Measurements from ENCODE around the gene GTPBP1. TPM values are rescaled to one million over a fixed set of nuclear protein-coding genes. Genes with fewer than 3 reads are reported as not detected.

Gene GTPBP1
- polyA plus RNA-seq, 10 donors = 26.8 to 37.6 (median 32.9) TPM

DNA sequence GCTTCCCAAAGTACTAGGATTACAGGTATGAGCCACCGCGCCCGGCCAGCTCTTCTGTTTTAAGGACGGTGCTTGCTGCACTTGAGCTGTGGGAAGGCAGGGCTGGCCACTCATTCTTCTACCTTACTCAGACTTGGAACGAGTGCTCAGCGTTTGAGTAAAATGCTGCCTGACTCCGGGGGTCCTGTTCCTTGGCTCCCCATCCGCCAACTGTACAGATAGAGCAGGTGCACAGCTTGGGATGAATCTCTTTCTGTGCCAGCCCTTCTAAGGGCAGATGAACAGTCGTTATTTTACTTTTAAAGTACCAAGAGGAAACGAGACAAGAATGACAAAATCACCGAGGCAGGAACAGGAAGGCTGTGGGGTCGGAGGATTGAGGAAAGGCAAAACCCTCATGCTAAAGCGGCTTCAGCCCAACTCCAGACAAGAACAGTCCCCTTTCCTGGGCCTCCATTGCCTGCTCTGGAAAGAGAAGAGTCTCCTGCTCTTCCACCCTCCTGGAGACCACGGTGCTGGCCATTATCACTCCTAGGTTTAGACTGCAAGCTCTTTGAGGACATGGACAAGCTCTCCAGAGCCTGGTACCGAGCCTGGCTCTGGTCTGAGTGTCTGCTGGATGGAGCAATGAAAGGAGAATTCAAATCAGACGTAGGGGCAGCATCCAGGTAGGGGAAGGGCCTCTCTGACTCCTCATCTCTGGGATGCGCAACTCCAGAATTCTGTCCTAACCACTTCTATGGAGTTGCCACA is 51.1 kb downstream of the GTPBP1 start:
- no peak for DNase-seq

DNA sequence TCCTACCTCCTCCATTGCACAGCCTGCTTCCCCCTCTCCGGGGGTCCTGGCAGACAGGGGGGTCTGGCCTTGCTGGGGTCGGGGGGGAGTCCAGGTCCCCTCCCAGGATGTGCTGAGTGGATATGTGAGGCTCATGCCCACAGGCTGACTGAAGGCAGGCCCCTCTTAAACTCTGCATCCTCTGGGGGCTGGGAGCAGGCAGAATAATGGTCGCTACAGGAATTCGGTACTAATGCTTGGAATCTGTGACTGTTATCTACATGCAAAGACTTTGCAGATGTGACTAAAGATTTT is 51.7 kb downstream of the GTPBP1 start:
- DNase-seq = no peak

DNA sequence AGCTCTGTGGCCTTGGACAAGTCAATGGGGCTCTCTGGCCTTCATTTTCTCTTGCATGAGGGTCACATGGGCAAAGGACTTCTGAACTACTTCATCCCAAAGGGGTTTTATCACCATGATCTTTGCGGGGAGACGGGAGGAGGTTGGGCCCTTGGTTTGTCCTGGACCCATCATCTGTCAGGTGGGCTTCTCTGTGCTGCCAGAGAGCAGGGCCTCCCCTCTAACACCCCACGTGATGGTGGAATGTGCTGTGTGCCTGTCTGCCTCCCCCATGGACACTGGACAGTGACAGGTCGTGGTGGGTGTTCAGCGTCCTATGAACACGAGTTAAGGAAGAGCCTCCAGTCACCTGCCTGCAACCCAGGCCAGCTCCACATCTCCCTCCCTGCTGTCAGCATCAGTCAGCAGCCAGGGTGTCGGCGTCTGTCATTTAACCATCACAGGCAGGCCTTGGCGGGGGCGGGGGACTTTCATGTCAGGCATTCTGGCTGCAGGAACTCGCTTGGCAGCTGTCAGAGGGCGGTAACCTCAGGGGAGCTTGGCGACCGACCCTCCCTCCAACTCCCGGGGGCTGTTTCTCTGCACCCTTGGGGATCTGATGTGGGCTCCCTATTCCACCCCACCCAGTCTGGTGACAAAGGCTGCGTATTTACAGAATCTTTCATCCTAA is 52.7 kb downstream of the GTPBP1 start:
- DNase-seq = no peak

DNA sequence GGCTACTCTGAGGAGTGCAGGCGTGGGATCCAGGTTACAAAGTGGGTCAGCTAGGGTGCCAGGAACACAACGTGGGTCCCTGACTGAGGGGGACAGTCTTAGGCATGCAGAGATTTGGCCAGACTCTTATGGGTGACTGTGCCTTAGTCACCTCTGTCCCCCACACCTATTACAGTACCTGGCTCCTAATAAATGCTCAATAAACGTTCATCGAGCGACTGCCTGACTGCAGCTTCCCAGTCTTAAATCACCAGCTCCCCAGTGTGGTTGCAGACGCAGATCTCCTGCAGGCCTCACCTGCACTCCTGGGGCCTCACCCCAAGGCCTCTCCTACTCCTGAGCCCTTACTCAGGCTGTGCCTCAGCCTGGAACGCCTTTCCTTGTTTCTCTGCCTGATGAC is 53.3 kb downstream of the GTPBP1 start:
- no peak for DNase-seq

DNA sequence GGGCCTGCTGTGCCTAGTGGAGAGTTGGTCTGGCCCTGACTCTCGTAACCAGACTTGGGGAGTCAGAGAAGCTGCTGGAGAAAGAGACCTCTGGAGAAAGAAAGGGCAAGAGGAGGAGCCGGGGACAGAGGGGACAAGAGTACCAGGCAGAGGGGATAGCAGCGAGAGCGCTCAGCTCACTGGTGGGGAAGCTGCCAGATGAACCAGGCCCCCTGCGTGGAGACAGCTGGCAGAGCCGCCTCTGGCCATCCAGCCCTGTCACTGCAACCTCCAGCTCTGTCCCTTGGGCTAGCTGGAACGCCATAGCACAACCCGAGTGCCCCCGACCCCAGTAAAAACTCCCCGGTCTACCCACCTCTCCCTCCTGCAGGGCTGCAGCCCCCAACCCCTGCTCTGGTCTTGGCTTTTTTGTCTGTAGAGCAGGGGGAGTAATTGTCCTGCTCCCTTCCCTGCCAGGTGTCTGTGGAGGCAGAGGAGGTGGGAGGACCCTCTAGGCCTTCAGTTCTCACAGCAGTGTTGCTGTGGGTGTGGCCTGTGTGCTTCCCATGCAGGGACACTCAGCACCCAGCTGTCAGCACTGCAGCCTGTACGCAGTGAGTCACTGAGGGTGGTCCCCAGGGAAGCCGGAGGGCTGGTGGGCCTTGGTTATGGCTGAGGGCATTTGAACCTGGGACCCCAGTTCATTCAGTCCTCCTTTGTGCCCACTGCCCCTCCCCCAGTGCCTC is 54.9 kb downstream of the GTPBP1 start:
- DNase-seq = no peak

DNA sequence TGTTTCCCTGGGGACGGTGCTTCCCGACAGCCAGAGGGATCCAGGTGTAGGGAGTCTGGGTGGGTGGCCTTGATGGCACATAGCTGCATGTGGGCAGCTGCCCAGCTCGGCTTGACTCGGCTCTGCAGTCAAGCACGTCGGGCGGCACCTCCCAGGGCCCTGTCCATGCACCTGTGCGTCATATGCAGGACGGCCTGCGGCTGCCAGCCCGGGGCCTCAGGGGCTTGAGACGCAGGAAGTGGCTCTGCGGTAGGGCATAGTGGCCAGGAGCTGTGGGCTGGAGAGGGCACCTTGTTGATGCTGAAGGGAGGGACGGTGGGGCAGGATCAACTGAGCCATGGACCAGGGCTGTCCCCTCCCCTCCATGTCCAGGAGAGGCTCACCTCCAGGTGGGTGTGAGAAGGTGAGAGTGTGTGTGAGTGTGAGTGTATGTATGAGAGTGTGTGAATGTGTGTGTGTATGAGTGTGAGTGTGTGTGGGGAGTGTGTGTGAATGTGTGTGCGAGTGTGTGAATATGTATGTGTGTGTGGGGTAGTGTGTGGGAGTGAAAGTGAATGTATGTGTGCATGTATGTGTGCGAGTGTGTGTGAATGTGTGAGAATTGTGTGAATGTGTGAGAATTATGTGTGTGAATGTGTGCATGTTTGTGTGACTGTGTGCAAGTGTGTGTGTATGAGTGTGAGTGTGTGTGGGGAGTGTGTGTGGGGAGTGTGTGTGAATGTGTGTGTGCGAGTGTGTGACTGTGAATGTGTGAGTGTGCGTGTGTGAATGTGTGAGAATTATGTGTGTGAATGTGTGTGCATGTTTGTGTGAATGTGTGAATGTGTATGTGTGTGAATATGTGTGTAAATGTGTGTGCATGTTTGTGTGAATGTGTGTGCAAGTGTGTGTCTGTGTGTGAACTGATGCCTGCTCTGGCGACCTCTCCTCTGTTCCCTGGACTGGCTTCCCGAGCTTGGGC is 55.7 kb downstream of the GTPBP1 start:
- no peak for DNase-seq

DNA sequence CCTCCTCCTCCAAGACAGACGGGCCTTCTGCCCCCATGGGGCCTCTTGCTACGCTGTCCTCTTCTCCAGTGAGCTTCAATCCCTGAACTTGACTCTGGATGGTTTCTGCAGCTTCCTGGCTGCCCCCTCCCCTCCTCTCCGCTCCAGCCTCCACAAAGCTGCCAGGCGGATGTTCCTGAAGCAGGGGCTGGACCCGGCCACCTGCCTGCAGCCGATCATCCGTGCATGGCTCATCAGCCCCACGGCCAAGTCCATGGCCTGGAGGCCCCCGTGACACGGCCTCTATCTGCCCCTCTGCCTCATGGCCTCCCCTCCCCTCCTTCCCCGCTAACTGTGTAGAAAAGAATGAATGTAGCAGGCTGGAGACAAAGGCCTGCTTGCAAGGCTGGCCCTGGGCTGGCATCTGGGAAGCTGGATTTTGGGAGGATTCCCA is 56.8 kb downstream of the GTPBP1 start:
- no peak for DNase-seq

DNA sequence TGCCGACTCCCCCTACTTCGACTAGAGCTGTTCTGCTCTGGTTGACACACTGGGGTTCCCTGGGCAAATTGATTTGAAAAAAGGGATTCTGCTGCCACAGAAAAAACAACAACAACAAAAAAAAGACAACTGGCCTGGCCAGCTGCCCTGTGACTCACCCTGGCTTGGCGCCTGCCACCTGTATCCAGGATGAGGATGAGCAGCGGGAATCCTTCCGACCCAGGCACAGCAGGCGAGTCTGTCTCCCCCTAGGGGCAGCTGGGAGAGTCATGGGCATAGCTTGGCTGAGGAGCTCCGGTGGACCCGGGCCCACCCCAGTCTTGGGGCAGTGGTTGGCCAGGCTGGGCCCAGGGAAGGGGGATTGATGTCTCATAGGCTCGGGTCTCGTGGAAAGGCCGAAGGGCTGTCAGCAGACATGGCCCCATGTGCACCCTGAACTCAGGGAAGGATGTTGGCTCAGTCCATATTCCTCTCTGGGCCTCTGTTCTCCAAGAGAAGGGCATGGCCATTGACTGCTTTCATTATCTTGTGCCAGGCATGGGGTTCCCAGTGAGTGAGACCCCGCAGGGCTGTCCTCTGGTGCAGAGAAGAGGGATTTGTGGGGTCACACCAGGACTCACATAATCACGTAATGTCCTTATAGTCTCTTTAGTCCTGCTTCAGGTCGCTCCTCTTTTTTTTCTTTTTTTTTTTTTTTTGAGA is 60.5 kb downstream of the GTPBP1 start:
- DNase-seq = peak in 2 of 3 donors; percentile 47 to 55

DNA sequence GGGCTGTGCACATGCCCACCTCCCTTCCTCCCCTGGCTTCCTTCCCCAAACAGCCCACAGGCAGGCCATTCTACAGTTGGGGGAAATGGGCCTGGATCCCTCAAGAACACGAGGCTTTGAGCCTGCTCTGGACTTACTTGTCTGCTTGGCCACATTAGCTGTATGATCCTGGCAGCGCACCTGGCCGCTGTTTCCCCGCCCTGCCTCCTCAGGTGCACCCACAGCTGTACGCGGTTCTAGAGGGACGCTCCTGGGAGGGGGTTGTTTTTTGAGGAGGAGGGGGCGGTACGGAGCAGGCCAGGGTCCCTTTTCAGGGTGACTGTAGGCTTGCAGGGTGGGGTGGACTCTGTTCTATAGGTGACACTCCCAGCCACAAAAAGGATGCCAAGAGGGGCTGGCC is 61.6 kb downstream of the GTPBP1 start:
- DNase-seq = no peak

DNA sequence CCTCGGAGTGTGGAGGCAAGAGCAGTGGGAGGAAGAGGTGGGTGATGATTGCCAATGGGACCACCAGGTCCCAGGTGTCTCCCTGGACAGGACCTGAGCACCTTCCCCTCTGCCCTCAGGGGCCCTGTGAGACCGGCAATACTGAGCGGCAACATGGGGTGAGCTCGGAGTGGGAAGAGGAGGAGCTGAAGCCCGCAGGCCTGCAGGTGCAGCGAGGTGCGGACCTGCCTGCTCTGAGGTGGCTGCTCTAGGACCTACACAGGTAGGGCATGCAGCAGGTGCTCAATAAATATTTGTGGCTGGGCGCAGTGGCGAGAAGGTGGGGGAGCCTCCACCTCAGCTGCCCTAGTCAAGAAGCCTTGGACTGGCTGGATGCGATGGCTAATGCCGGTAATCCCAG is 62.3 kb downstream of the GTPBP1 start:
- DNase-seq = no peak

DNA sequence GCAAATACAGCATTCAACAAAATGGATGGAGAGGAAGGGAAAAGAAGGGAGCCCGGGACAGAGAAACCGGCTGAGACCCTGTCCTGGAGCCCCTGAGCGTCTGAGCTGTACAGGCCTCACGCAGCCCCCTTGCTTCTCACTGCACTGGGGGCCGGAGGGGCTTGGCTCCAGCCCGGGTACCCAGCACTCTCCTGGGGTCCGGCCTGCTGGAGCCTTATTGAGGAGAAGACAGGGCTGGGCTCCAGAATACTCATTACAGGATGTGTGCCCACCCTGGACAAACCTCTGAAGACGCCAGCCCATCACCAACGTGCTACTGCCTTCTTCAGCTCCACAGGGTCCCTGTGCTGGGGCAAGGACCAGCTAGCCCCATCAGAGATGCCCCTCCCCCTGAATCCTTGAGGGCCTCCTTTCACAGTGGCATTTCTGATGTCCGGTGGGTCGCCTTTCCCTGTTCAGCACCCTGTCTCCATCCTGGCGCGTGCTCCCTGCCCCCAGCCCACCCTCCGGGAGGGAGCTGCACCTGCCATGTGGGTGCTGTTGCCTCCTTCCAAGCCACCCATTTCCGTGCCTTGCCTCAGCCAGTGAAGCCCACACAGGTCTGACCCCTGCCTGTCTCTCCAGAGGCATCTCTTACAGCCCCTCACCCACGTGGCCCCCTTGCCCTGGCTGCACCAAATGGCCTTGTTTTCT is 64.7 kb downstream of the GTPBP1 start:
- no peak for DNase-seq

DNA sequence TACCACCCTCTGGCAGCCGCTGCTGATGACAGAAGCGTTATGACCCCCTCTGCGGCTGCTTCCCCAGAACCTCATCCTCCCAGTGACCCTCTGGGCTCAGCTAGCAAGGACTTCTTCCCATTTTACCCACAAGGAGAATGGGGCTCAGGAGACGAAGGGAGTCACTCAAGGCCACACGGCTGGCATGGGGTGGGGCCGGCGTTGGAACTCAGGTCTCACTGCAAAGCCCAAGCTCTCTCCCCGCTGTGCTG is 66.8 kb downstream of the GTPBP1 start:
- DNase-seq = no peak

DNA sequence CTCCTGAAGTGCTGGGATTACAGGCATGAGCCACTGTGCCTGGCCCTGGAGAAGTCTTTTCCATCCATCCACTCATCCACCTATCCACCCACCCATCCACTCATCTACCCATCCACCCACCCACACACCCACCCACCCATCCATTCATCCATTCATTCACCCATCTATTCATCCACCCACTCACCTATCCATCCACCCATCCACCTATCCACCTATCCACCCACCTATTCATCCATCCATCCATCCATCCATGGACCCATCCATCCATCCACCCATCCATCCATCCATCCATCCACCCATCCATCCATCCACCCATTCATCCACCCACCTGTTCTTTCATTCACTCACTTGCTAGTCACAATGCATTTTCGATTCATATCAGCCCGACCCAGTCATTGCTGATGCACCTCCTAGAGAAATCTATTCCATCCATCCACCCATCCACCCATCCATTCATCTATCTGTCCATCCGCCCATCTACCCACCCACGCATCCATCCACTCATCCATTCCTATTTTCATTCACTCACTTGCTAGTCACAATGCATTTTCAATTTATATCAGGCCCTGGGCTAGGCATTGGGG is 67.7 kb downstream of the GTPBP1 start:
- DNase-seq = no peak

DNA sequence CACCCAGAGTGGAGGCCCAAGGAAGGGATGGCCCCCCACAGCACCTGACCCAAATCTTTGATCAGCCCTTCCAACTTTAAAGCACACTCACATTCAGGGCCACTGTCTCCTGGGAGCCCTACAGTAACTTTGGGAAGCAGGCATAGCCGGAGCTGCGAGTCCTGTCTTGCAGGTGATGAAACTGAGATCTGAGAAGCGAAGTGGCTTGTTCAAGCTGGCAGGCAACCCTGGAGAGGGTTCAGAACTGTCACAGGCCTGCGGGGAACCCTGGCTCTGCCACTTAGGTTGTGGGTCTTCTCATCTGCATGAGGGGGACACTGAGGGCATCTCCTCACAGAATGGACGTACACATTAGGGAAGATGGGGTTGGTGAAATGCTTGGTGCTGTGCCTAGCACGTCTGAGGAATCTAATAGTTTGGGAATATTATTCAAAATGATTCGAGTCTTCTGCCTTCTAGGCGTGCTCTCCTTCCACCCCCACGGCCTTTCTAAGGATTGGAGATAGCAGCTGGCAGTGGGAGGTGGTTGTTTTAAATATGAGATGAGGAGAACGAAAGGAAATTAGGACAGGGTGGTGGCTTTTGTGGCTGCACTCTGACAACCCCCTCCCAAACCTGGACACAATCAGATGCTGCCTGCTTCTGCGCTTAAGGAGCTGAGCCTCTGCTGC is 68.9 kb downstream of the GTPBP1 start:
- no peak for DNase-seq

DNA sequence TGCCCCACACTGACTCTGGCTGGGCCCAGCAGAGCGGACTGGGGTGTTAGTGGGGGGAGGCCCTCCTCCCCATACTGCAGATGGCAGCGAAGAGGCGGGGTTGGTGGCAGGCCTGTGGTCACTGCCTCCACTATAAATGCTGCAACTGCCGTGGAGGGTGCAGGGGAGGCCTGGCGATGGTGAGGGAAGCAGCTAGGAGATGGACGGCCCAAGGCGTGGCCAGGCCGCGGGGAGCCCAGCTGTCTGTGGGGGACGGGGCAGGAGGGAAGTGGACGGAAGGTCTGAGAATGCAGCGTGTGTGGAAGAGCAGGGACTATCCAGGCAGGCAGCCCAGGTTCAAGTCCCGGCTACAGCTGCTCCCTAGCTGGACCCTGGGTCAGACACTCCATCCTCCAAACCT is 69.9 kb downstream of the GTPBP1 start:
- DNase-seq = no peak

DNA sequence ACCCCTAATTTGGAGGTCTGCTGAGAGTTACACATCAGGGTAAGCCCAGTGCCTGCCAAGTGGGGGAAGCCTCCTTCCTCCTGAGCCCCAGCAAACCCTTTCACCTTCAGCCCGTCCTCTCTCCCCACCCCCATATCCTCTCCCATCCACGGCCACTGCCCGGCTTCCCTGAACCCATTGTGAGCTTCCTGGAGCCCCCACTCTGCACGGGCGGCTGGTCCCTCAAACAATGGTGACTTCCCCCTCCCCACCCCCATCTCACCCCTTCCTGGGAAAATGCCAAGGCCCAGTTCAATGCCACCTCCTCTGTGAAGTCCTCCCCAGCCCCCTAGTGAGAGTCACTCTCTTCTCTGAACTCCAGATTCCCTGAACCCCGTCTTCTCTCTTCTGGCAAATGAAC is 70.3 kb downstream of the GTPBP1 start:
- DNase-seq = no peak

DNA sequence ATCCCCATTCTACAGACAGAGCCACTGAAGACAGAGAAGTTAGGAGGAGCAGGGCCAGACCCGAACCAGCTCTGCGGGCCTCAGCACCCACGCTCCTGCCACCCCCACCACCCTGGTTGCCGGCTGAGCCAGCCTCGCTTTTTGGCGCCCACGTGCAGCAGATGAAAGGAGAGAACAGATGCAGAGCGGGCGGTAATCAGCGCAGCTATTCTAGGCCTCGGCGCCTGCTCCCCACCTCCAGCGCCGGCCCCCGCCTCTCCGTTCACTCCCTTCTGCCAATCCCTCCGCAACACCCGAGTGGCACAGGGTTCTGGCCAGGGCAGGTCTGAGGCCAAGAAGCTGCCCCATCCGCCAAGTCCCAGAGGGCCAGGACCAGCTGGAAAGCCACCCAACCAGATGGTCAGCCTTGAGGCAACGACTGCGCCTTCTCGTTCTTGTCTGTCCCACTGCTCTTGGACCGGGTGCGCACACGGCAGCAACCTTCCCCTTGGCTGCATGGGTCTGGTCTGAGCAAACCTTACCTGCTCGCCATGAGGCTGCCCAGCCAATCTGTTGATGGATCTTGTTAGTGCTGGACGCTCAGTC is 71.4 kb downstream of the GTPBP1 start:
- no peak for DNase-seq

DNA sequence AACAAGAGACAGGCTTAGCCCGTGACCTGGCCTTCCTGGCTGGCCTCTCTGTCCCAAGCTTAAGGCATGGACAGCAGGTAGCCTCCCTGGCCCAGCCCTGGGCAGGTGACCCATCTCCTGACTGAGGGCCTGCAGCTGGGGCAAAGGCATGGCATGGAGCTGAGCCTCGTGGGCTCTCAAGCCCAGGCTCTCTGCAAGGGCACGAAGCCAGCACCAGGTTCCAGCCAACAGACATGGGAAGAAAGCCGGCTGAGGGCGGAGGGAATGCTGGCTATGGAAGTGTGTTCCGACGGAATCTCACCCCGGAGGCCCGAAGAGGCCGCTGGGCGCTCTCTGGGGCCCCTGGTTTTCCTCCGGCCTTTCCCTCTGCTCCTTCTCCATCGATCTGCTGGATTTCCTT is 75.3 kb downstream of the GTPBP1 start:
- no peak for DNase-seq

DNA sequence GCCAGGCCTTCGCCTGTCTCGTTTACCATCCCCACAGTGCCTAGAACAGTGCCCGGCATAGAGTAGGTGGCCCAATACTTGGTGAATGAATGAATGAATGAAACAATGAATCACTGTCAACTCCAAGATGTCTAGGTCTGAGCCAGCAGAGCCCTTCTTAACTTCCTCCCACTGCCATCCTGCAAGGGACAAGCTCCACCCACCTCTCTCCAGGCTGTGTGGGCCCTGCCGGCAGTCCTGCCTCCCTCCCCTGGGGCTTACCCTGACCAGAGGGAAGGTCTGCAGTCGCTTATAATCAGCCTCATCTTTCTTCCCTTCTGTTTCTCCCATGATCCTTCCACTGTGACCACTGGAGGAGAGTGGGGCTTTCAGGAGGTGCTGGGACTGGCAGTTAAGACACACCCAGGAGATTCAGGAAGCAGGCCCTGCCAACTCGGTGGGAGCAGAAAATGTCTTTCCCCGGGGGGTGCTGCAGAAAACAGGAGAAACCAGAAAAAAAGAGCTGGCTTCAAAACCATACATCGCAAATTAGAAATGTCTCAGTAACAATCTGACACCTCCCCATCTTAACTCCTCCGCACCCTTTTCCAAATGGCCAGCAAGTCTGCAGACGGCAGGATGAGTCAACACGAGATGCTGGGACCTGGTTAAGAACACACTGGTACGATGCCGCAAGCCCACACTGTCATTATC is 76.8 kb downstream of the GTPBP1 start:
- no peak for DNase-seq

All from muscle of back (tissue), 11 donors.